Uterine smooth muscle cell (primary cell): ENCODE data around the gene GALNT11. TPM values are rescaled to one million over a fixed set of nuclear protein-coding genes. Genes with fewer than 3 reads are reported as not detected.

Source experiments
- total RNA-seq: library from RNA; depleted of rRNA; stranded (reverse); fragments of >200 nt; gene quantifications from 2 replicates; pipeline ENCODE4 v1.2.3, GENCODE V29; 2014

The GALNT11 gene
- total RNA-seq, result 50.4 and 65.6 TPM in 2 replicates

GRCh38 chr7:152025077-152025936 is at the start of gene GALNT11:
TSS of gene GALNT11 (plus strand) at chr7:152025674. CDS start at chr7:152094228, 68,554 bp downstream.

Other genes starting within 250 kb of the GALNT11 start
- gene PRKAG2, start 148.6 kb upstream of the GALNT11 start, total RNA-seq, result 6.4 and 9.2 TPM in 2 replicates
- gene GALNTL5, start 69.2 kb upstream of the GALNT11 start, total RNA-seq, result not detected in 2 replicates